Measurements from ENCODE around the gene ATF4. TPM values are rescaled to one million over a fixed set of nuclear protein-coding genes. Genes with fewer than 3 reads are reported as not detected.
A peak's percentile ranks its signal among the peaks of the same experiment; 100 is the strongest.

Gene ATF4
- total RNA-seq, 1 donor from 2014 or later: 339 TPM

GRCh38 chr22:39481054-39481453, 39.3 kb upstream of the ATF4 start:
- no peaks in the 10 kb centered on the region for H3K36me3 Mint-ChIP-seq (ENCODE audit: low read depth)
- DNase-seq (ENCODE audit: low spot score): no peak
- no peak overlapping the region for H3K4me3 Mint-ChIP-seq (ENCODE audit: low read depth)
- H3K27ac Mint-ChIP-seq: no peak overlapping the region
- intact Hi-C loops (cut with micrococcal nuclease): no loop called here
- no peaks in the 10 kb centered on the region for H3K4me1 Mint-ChIP-seq (ENCODE audit: low read depth)
- H3K9me3 Mint-ChIP-seq: no peaks in the 10 kb centered on the region
- H3K27me3 Mint-ChIP-seq (ENCODE audit: low read depth): no peaks in the 10 kb centered on the region

- no peak for DNase-seq (ENCODE audit: low spot score)
- intact Hi-C loops (cut with micrococcal nuclease): no loop called here
Measured at GRCh38 chr22:39481595-39481994, 38.8 kb upstream of the ATF4 start.

GRCh38 chr22:39482768-39483167, 37.6 kb upstream of the ATF4 start:
- Mint-ChIP-seq H3K9me3 (no peaks in the 10 kb centered on the region), H3K36me3 (ENCODE audit: low read depth) (no peaks in the 10 kb centered on the region), H3K27ac (no peak overlapping the region), H3K27me3 (ENCODE audit: low read depth) (no peaks in the 10 kb centered on the region), H3K4me1 (ENCODE audit: low read depth) (no peaks in the 10 kb centered on the region), H3K4me3 (ENCODE audit: low read depth) (no peak overlapping the region)
- intact Hi-C loops (cut with micrococcal nuclease): no loop called here
- DNase-seq (ENCODE audit: low spot score): no peak

More at GRCh38 chr22:39481595-39481994, 38.8 kb upstream of the ATF4 start:
- Mint-ChIP-seq H3K4me3 (ENCODE audit: low read depth) (no peak overlapping the region), H3K9me3 (no peaks in the 10 kb centered on the region), H3K27ac (no peak overlapping the region), H3K36me3 (ENCODE audit: low read depth) (no peaks in the 10 kb centered on the region), H3K27me3 (ENCODE audit: low read depth) (no peaks in the 10 kb centered on the region), H3K4me1 (ENCODE audit: low read depth) (no peaks in the 10 kb centered on the region)

GRCh38 chr22:39486951-39487825, 33.2 kb upstream of the ATF4 start:
- Mint-ChIP-seq H3K9me3 (no peaks in the 10 kb centered on the region), H3K4me3 (ENCODE audit: low read depth) (no peak overlapping the region), H3K27me3 (ENCODE audit: low read depth) (no peaks in the 10 kb centered on the region), H3K4me1 (ENCODE audit: low read depth) (peaks cover 4% of the 10 kb centered on the region), H3K36me3 (ENCODE audit: low read depth) (no peaks in the 10 kb centered on the region), H3K27ac (no peak overlapping the region)
- intact Hi-C loops (cut with micrococcal nuclease): no loop called here
- no peak for DNase-seq (ENCODE audit: low spot score)

- no peaks in the 10 kb centered on the region for H3K27me3 Mint-ChIP-seq (ENCODE audit: low read depth)
- no peak overlapping the region for H3K4me3 Mint-ChIP-seq (ENCODE audit: low read depth)
- H3K9me3 Mint-ChIP-seq: no peaks in the 10 kb centered on the region
- no peak overlapping the region for H3K27ac Mint-ChIP-seq
- no peak for DNase-seq (ENCODE audit: low spot score)
- H3K36me3 Mint-ChIP-seq (ENCODE audit: low read depth): no peaks in the 10 kb centered on the region
- H3K4me1 Mint-ChIP-seq (ENCODE audit: low read depth): peaks cover 4% of the 10 kb centered on the region
- intact Hi-C loops (cut with micrococcal nuclease): no loop called here
Measured at GRCh38 chr22:39487826-39488520, 32.4 kb upstream of the ATF4 start.

- Mint-ChIP-seq H3K27me3 (ENCODE audit: low read depth) (no peaks in the 10 kb centered on the region), H3K4me1 (ENCODE audit: low read depth) (peaks cover 7% of the 10 kb centered on the region)
- intact Hi-C loops (cut with micrococcal nuclease): no loop called here
Measured at GRCh38 chr22:39488563-39489083, 31.7 kb upstream of the ATF4 start.

GRCh38 chr22:39489094-39490068, 31.0 kb upstream of the ATF4 start:
- Mint-ChIP-seq H3K4me1 (ENCODE audit: low read depth) (peaks cover 8% of the 10 kb centered on the region), H3K27ac (no peak overlapping the region), H3K4me3 (ENCODE audit: low read depth) (no peak overlapping the region), H3K27me3 (ENCODE audit: low read depth) (no peaks in the 10 kb centered on the region), H3K9me3 (no peaks in the 10 kb centered on the region), H3K36me3 (ENCODE audit: low read depth) (no peaks in the 10 kb centered on the region)
- intact Hi-C loops (cut with micrococcal nuclease): no loop called here
- DNase-seq (ENCODE audit: low spot score): no peak

More at GRCh38 chr22:39488563-39489083, 31.7 kb upstream of the ATF4 start:
- no peaks in the 10 kb centered on the region for H3K36me3 Mint-ChIP-seq (ENCODE audit: low read depth)
- no peak for DNase-seq (ENCODE audit: low spot score)
- no peaks in the 10 kb centered on the region for H3K9me3 Mint-ChIP-seq
- H3K27ac Mint-ChIP-seq: no peak overlapping the region
- H3K4me3 Mint-ChIP-seq (ENCODE audit: low read depth): no peak overlapping the region

GRCh38 chr22:39490135-39490798, 30.1 kb upstream of the ATF4 start:
- Mint-ChIP-seq H3K36me3 (ENCODE audit: low read depth) (no peaks in the 10 kb centered on the region), H3K27me3 (ENCODE audit: low read depth) (no peaks in the 10 kb centered on the region), H3K4me3 (ENCODE audit: low read depth) (no peak overlapping the region), H3K9me3 (no peaks in the 10 kb centered on the region), H3K27ac (peak overlapping the region; percentile 44), H3K4me1 (ENCODE audit: low read depth) (peaks cover 11% of the 10 kb centered on the region)
- intact Hi-C loops (cut with micrococcal nuclease): no loop called here
- DNase-seq (ENCODE audit: low spot score): peak; percentile 71

- Mint-ChIP-seq H3K4me3 (ENCODE audit: low read depth) (no peak overlapping the region), H3K36me3 (ENCODE audit: low read depth) (no peaks in the 10 kb centered on the region), H3K27ac (no peak overlapping the region), H3K27me3 (ENCODE audit: low read depth) (no peaks in the 10 kb centered on the region), H3K4me1 (ENCODE audit: low read depth) (peaks cover 11% of the 10 kb centered on the region), H3K9me3 (no peaks in the 10 kb centered on the region)
- intact Hi-C loops (cut with micrococcal nuclease): no loop called here
- no peak for DNase-seq (ENCODE audit: low spot score)
Measured at GRCh38 chr22:39490966-39491680, 29.2 kb upstream of the ATF4 start.

GRCh38 chr22:39491696-39492095, 28.7 kb upstream of the ATF4 start:
- H3K27me3 Mint-ChIP-seq (ENCODE audit: low read depth): no peaks in the 10 kb centered on the region
- no peak overlapping the region for H3K27ac Mint-ChIP-seq
- H3K4me3 Mint-ChIP-seq (ENCODE audit: low read depth): no peak overlapping the region
- no peaks in the 10 kb centered on the region for H3K36me3 Mint-ChIP-seq (ENCODE audit: low read depth)
- no peak for DNase-seq (ENCODE audit: low spot score)
- intact Hi-C loops (cut with micrococcal nuclease): no loop called here
- peaks cover 13% of the 10 kb centered on the region for H3K4me1 Mint-ChIP-seq (ENCODE audit: low read depth)
- no peaks in the 10 kb centered on the region for H3K9me3 Mint-ChIP-seq

- intact Hi-C loops (cut with micrococcal nuclease): no loop called here
- H3K27ac Mint-ChIP-seq: no peak overlapping the region
- no peaks in the 10 kb centered on the region for H3K9me3 Mint-ChIP-seq
Measured at GRCh38 chr22:39492186-39492585, 28.2 kb upstream of the ATF4 start.

More at GRCh38 chr22:39492186-39492585, 28.2 kb upstream of the ATF4 start:
- H3K36me3 Mint-ChIP-seq (ENCODE audit: low read depth): no peaks in the 10 kb centered on the region
- peaks cover 13% of the 10 kb centered on the region for H3K4me1 Mint-ChIP-seq (ENCODE audit: low read depth)
- H3K27me3 Mint-ChIP-seq (ENCODE audit: low read depth): no peaks in the 10 kb centered on the region
- H3K4me3 Mint-ChIP-seq (ENCODE audit: low read depth): no peak overlapping the region
- no peak for DNase-seq (ENCODE audit: low spot score)

Measured in activated T-helper 2 cell treated with anti-CD3 and anti-CD28 coated beads, Interferon-gamma antibody, Interleukin-2, Interleukin-4, amounts not matched to agents 10 μg/mL and 5 μg/mL and 100 μg/mL, durations not matched to agents 14 hours and 24 hours and 36 hours (primary cell).